GM12878 (cell line): Measurements from ENCODE around the gene SPRY1. TPM values are rescaled to one million over a fixed set of nuclear protein-coding genes. Genes with fewer than 3 reads are reported as not detected.

Experiments
- ATAC-seq: fragments of 200-7000 bp; cut with Tn5 transposase; 3 replicates; pipeline ENCODE4 v1.9.1; 2020; ENCODE audit warnings: mild to moderate bottlenecking, moderate library complexity
- BruUV-seq: library from RNA; stranded (reverse); fragments of 400-500 nt; replicated peaks from 2 replicates; lab custom pipeline; 2021; lab: Mats Ljungman, UMichigan
- CTCF ChIA-PET: fragments of 300-600 bp; sonication (Branson Sonifier 250); formaldehyde crosslinking; extraction: SDS; loops from one replicate; lab custom pipeline; 2021; ENCODE audit warnings: inconsistent platforms; lab: Yijun Ruan, JAX
- POLR2A ChIA-PET: fragments of 350-600 bp; formaldehyde crosslinking; extraction: SDS; loops from one replicate; lab custom pipeline; 2021; ENCODE audit warnings: inconsistent platforms; lab: Charles Lee
- RAD21 ChIA-PET: fragments of 300-600 bp; sonication (Branson Sonifier 250); formaldehyde crosslinking; loops from one replicate; lab custom pipeline; 2023; ENCODE audit warnings: antibody characterized with exemption; ENCODE audit not compliant: unreplicated experiment; lab: Charles Lee
- SMC1A ChIA-PET: fragments of 300-600 bp; sonication (Branson Sonifier 250); formaldehyde crosslinking; loops from one replicate; lab custom pipeline; 2023; ENCODE audit not compliant: unreplicated experiment, uncharacterized antibody; lab: Charles Lee
- DNase-seq: peaks from one replicate; pipeline ENCODE4 v3.0.0-alpha.2; 2011; ENCODE audit warnings: low read depth, low spot score
- FAIRE-seq: peaks from 3 replicates; lab custom pipeline; 2011; peaks lifted over from hg19 to GRCh38; lab: Jason Lieb, UNC
- H2AFZ ChIP-seq: 2 replicates; pipeline ENCODE4 v1.6.0; 2011; ENCODE audit warnings: low read depth, low read length, control low read depth; ENCODE audit not compliant: control insufficient read depth
- H3K27ac ChIP-seq: 2 replicates; pipeline ENCODE4 v1.5.1; 2011; ENCODE audit warnings: control low read depth; ENCODE audit not compliant: control insufficient read depth, insufficient read depth
- H3K27me3 ChIP-seq, 2 experiments: replicated peaks in 1 of 2; 2 replicates each; pipeline versions ENCODE4 v1.6.0 to v1.6.1; 2011; ENCODE audit warnings: low read length in 1 of 2; ENCODE audit not compliant: control insufficient read depth in 2 of 2, insufficient read depth in 2 of 2
- H3K36me3 ChIP-seq, 2 experiments: 2 replicates each; pipeline ENCODE4 v1.5.1; 2011; ENCODE audit warnings: low read length in 1 of 2; ENCODE audit not compliant: control insufficient read depth in 2 of 2, insufficient read depth in 2 of 2
- H3K4me1 ChIP-seq: 2 replicates; pipeline ENCODE4 v1.6.1; 2011; ENCODE audit warnings: mild to moderate bottlenecking, low read length, moderate library complexity, mixed read lengths; ENCODE audit not compliant: control insufficient read depth, insufficient read depth
- H3K4me2 ChIP-seq: 2 replicates; pipeline ENCODE4 v1.6.0; 2011; ENCODE audit warnings: control low read depth; ENCODE audit not compliant: control insufficient read depth, insufficient read depth
- H3K4me3 ChIP-seq: fragments of 200-600 bp; sonication (generic); 2 replicates; pipeline ENCODE4 v1.5.1; 2016
- H3K79me2 ChIP-seq: 2 replicates; pipeline ENCODE4 v1.6.0; 2011; ENCODE audit warnings: low read length; ENCODE audit not compliant: control insufficient read depth, insufficient read depth
- H3K9ac ChIP-seq: 2 replicates; pipeline ENCODE4 v1.8.0; 2011; ENCODE audit warnings: low read length, control low read depth, mixed read lengths; ENCODE audit not compliant: control insufficient read depth, insufficient read depth
- H3K9me3 ChIP-seq: replicated peaks from 3 replicates; pipeline ENCODE4 v1.5.1; 2011; ENCODE audit warnings: mild to moderate bottlenecking, low read length; ENCODE audit not compliant: control insufficient read depth, insufficient read depth
- H4K20me1 ChIP-seq: 2 replicates; pipeline ENCODE4 v1.6.0; 2011; ENCODE audit not compliant: control insufficient read depth, insufficient read depth
- ATF2 ChIP-seq: IDR thresholded peaks from 2 replicates; pipeline ENCODE4 v1.6.1; 2012; ENCODE audit warnings: low read length, inconsistent platforms
- BCL11A ChIP-seq: IDR thresholded peaks from 2 replicates; pipeline ENCODE4 v1.6.1; 2011; ENCODE audit warnings: low read depth, low read length
- DPF2 ChIP-seq: fragments of 450-650 bp; IDR thresholded peaks from 2 replicates; pipeline ENCODE4 v1.6.1; 2017; ENCODE audit warnings: mild to moderate bottlenecking
- ELK1 ChIP-seq: IDR thresholded peaks from 2 replicates; pipeline ENCODE4 v1.6.1; 2012; ENCODE audit warnings: low read depth, low read length, improper control_type of control experiment
- JUNB ChIP-seq: IDR thresholded peaks from 2 replicates; pipeline ENCODE4 v1.6.1; 2016; ENCODE audit warnings: antibody characterized with exemption, mild to moderate bottlenecking
- PML ChIP-seq: IDR thresholded peaks from 2 replicates; pipeline ENCODE4 v1.6.1; 2012; ENCODE audit warnings: low read length, inconsistent platforms
- POU2F2 ChIP-seq: IDR thresholded peaks from 3 replicates; pipeline ENCODE4 v1.6.1; 2011; ENCODE audit warnings: low read depth, mild to moderate bottlenecking, low read length, borderline replicate concordance
- TBL1XR1 ChIP-seq: IDR thresholded peaks from 2 replicates; pipeline ENCODE4 v1.6.1; 2012; ENCODE audit warnings: low read depth, low read length, improper control_type of control experiment
- ZNF274 ChIP-seq: IDR thresholded peaks from one replicate; pipeline ENCODE4 v1.8.0; 2011; ENCODE audit not compliant: insufficient read length, insufficient read depth
- ZSCAN29 ChIP-seq: fragments of 450-650 bp; IDR thresholded peaks from 2 replicates; pipeline ENCODE4 v1.6.1; 2017; ENCODE audit warnings: mild to moderate bottlenecking, moderate library complexity
- ZZZ3 ChIP-seq: IDR thresholded peaks from 2 replicates; pipeline ENCODE4 v1.6.1; 2011; ENCODE audit warnings: low read depth; ENCODE audit not compliant: control insufficient read depth, insufficient read length
- WGBS: methylation state at CpG from one replicate; pipeline ENCODE4 v1.1.6; 2016; ENCODE audit warnings: low lambda C conversion rate; ENCODE audit not compliant: insufficient replicate concordance, insufficient coverage; ENCODE audit errors: missing lambda C conversion rate; 5-methylcytosine and 5-hydroxymethylcytosine counted together
- in situ Hi-C: fragments of 300-500 bp; cut with MboI; formaldehyde crosslinking; loops from 9 replicates; pipeline ENCODE4 v1.14.3; 2018; ENCODE audit warnings: mixed read lengths
- intact Hi-C: fragments of 100-400 bp; cut with micrococcal nuclease; formaldehyde crosslinking; loops from one replicate; pipeline ENCODE4 v1.14.2; 2022; ENCODE audit not compliant: unreplicated experiment
- polyA plus RNA-seq, 11 experiments: library from polyadenylated mRNA; depleted of rRNA in 4 of 11; unstranded in 6 of 11; stranded (reverse) in 5 of 11; fragments of >200 nt; fragmentation: Nextera tagmentation in 4 of 11; fragmentation: Illumina TruSeq in 1 of 11; extraction: Ambion mirVana in 4 of 11; extraction: Trizol in 1 of 11; gene quantifications; 1 replicate in 1 of 11; 2 replicates in 10 of 11; pipeline versions ENCODE4 v1.2.1 to v1.2.3, GENCODE V29; 2011 to 2016; ENCODE audit warnings: inconsistent platforms in 2 of 11, missing spikeins in 2 of 11, low read depth in 1 of 11
- total RNA-seq, 4 experiments: library from RNA; depleted of rRNA in 3 of 4; stranded (reverse); fragments of >200 nt in 3 of 4; fragmentation: Illumina TruSeq in 1 of 4; extraction: Trizol in 1 of 4; gene quantifications; 2 replicates each; pipeline versions ENCODE4 v1.2.1 to v1.2.3, GENCODE V29; 2013 to 2021
- TF ChIP-seq, protein P1 (sequence below): fragments of 450-650 bp; IDR thresholded peaks from 2 replicates; pipeline ENCODE4 v1.6.1; 2017; ENCODE audit warnings: antibody characterized with exemption, mild to moderate bottlenecking, moderate library complexity

Gene SPRY1
- total and polyA plus RNA-seq, 10 of the 15 experiments (the other 5 are each of a cell fraction or from before 2014, with no cell fraction given), result 0.05 to 5.7 (median 0.23) TPM; not detected in 2

- DNase-seq (no peak), FAIRE-seq (peak; percentile 38), ATAC-seq (no peak)
- no peaks in the 10 kb centered on the region for H3K36me3 ChIP-seq
- H3K27me3 ChIP-seq, result no peaks in the 10 kb centered on the region
- no peaks in the 10 kb centered on the region for H3K9me3 ChIP-seq
- H4K20me1 ChIP-seq, result no peaks in the 10 kb centered on the region
- in situ Hi-C loops (no loop called here), intact Hi-C loops (no loop called here)
- RAD21 ChIA-PET, result interaction anchor here (0.6 to 1.6 kb wide), 3 partner anchors 11 to 183 kb away, joined by 3 to 4 read pairs (median 3); no protein-coding TSS in a partner anchor
- H3K4me1 ChIP-seq, result peaks cover 17% of the 10 kb centered on the region
- TF ChIP-seq ELK1, result no peak
- TF ChIP-seq TBL1XR1, result no peak
- no peak for TF ChIP-seq JUNB
- CTCF ChIA-PET, result interaction anchor here (0.7 to 1.6 kb wide), 4 partner anchors 13 to 117 kb away, joined by 3 read pairs; no protein-coding TSS in a partner anchor
- no peaks in the 10 kb centered on the region for H3K79me2 ChIP-seq
- BruUV-seq, result no TSS peak
- no peak overlapping the region for H3K4me2 ChIP-seq
- no peak overlapping the region for H3K4me3 ChIP-seq
- SMC1A ChIA-PET, result interaction anchor here (1.0 to 1.6 kb wide), 6 partner anchors 12 to 47 kb away, joined by 3 to 6 read pairs (median 4); no protein-coding TSS in a partner anchor
- no peak overlapping the region for H3K9ac ChIP-seq
- POLR2A ChIA-PET, result interaction anchor here (0.6 kb wide), 3 partner anchors 21 to 1518 kb away, joined by 4 to 8 read pairs (median 6); no protein-coding TSS in a partner anchor
- no peak overlapping the region for H2AFZ ChIP-seq
- 28% methylated on average over 6 of the region's 6 CpGs for WGBS
- no peak overlapping the region for H3K27ac ChIP-seq
Observed at GRCh38 chr4:123446865-123447474, 50.4 kb downstream of the SPRY1 start.

- DNase-seq (no peak), FAIRE-seq (no peak), ATAC-seq (peak; percentile 7; the same call in 1 of the 3 replicates)
- ChIA-PET RAD21 (interaction anchor here (1.1 kb wide), 2 partner anchors 29 to 50 kb away, joined by 3 to 4 read pairs; no protein-coding TSS in a partner anchor), SMC1A (interaction anchor here (0.8 to 2.9 kb wide), 10 partner anchors 11 to 115 kb away, joined by 3 to 9 read pairs (median 4); partner anchors contain the start of gene SPRY1), CTCF (interaction anchor here (1.1 to 1.7 kb wide), 5 partner anchors 50 to 346 kb away, joined by 3 to 7 read pairs (median 4); no protein-coding TSS in a partner anchor), POLR2A (no interaction called here)
- Histone ChIP-seq H3K36me3 (no peaks in the 10 kb centered on the region), H3K4me2 (no peak overlapping the region), H4K20me1 (no peaks in the 10 kb centered on the region), H3K4me1 (peaks cover 11% of the 10 kb centered on the region), H3K9ac (no peak overlapping the region), H3K4me3 (no peak overlapping the region), H3K27me3 (no peaks in the 10 kb centered on the region), H2AFZ (no peak overlapping the region), H3K79me2 (no peaks in the 10 kb centered on the region), H3K9me3 (no peaks in the 10 kb centered on the region), H3K27ac (no peak overlapping the region)
- intact Hi-C loops, result no loop called here
- 40% methylated on average over 5 of the region's 5 CpGs for WGBS
- no TSS peak for BruUV-seq
- in situ Hi-C loops, result no loop called here
- TF ChIP-seq BCL11A, result no peak
- TF ChIP-seq PML, result no peak
- TF ChIP-seq ZNF274, result no peak
- TF ChIP-seq POU2F2, result no peak
- TF ChIP-seq ZSCAN29, result no peak
- TF ChIP-seq ZZZ3, result no peak
- TF ChIP-seq ATF2, result no peak
- TF ChIP-seq, protein P1, sequence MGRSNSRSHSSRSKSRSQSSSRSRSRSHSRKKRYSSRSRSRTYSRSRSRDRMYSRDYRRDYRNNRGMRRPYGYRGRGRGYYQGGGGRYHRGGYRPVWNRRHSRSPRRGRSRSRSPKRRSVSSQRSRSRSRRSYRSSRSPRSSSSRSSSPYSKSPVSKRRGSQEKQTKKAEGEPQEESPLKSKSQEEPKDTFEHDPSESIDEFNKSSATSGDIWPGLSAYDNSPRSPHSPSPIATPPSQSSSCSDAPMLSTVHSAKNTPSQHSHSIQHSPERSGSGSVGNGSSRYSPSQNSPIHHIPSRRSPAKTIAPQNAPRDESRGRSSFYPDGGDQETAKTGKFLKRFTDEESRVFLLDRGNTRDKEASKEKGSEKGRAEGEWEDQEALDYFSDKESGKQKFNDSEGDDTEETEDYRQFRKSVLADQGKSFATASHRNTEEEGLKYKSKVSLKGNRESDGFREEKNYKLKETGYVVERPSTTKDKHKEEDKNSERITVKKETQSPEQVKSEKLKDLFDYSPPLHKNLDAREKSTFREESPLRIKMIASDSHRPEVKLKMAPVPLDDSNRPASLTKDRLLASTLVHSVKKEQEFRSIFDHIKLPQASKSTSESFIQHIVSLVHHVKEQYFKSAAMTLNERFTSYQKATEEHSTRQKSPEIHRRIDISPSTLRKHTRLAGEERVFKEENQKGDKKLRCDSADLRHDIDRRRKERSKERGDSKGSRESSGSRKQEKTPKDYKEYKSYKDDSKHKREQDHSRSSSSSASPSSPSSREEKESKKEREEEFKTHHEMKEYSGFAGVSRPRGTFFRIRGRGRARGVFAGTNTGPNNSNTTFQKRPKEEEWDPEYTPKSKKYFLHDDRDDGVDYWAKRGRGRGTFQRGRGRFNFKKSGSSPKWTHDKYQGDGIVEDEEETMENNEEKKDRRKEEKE, result no peak
- TF ChIP-seq DPF2, result no peak
Observed at GRCh38 chr4:123449362-123449761, 52.8 kb downstream of the SPRY1 start.
